HG03432 (cell line): ENCODE results near the gene PLCB1.
"Not testable (repeated sequence)": the region's sequence is repeated elsewhere in the genome, so short reads cannot be mapped to it uniquely, and the experiment has no call there.

ENCODE experiments used
- ATAC-seq: cut with Tn5 transposase; IDR thresholded peaks from one replicate; pipeline ENCODE4 v1.9.1; 2021; ENCODE audit warnings: mild to moderate bottlenecking, moderate library complexity; ENCODE audit not compliant: unreplicated experiment

The PLCB1 gene

GRCh38 chr20:8155229-8155628 is 23.2 kb downstream of the PLCB1 start:
- no peak for ATAC-seq

- no peak for ATAC-seq
Observed at GRCh38 chr20:8155812-8156211, 23.7 kb downstream of the PLCB1 start.

GRCh38 chr20:8156235-8157079 is 24.4 kb downstream of the PLCB1 start:
- ATAC-seq, result peak; percentile 93

- not testable (repeated sequence) for ATAC-seq
Observed at GRCh38 chr20:8159217-8159616, 27.2 kb downstream of the PLCB1 start.

- no peak for ATAC-seq
Observed at GRCh38 chr20:8161264-8162071, 29.4 kb downstream of the PLCB1 start.

- no peak for ATAC-seq
Observed at GRCh38 chr20:8162610-8163009, 30.5 kb downstream of the PLCB1 start.

- no peak for ATAC-seq
Observed at GRCh38 chr20:8163543-8163942, 31.5 kb downstream of the PLCB1 start.

- ATAC-seq, result no peak
Observed at GRCh38 chr20:8166730-8167129, 34.7 kb downstream of the PLCB1 start.

GRCh38 chr20:8168785-8169288 is 36.8 kb downstream of the PLCB1 start:
- no peak for ATAC-seq

GRCh38 chr20:8170921-8171320 is 38.9 kb downstream of the PLCB1 start:
- ATAC-seq, result no peak

GRCh38 chr20:8172191-8172590 is 40.1 kb downstream of the PLCB1 start:
- ATAC-seq, result no peak

GRCh38 chr20:8175741-8176675 is 43.9 kb downstream of the PLCB1 start:
- ATAC-seq, result no peak

- no peak for ATAC-seq
Observed at GRCh38 chr20:8183526-8183925, 51.5 kb downstream of the PLCB1 start.

GRCh38 chr20:8187740-8188139 is 55.7 kb downstream of the PLCB1 start:
- ATAC-seq, result no peak

- no peak for ATAC-seq
Observed at GRCh38 chr20:8190043-8190880, 58.2 kb downstream of the PLCB1 start.

- ATAC-seq, result no peak
Observed at GRCh38 chr20:8194721-8195120, 62.7 kb downstream of the PLCB1 start.

GRCh38 chr20:8196096-8196495 is 64.0 kb downstream of the PLCB1 start:
- no peak for ATAC-seq

GRCh38 chr20:8200220-8200619 is 68.2 kb downstream of the PLCB1 start:
- no peak for ATAC-seq

GRCh38 chr20:8203366-8203765 is 71.3 kb downstream of the PLCB1 start:
- no peak for ATAC-seq

GRCh38 chr20:8205996-8206395 is 73.9 kb downstream of the PLCB1 start:
- no peak for ATAC-seq
